Measurements from ENCODE around the gene MRC2.
A peak's percentile ranks its signal among the peaks of the same experiment; 100 is the strongest.

The MRC2 gene

DNA sequence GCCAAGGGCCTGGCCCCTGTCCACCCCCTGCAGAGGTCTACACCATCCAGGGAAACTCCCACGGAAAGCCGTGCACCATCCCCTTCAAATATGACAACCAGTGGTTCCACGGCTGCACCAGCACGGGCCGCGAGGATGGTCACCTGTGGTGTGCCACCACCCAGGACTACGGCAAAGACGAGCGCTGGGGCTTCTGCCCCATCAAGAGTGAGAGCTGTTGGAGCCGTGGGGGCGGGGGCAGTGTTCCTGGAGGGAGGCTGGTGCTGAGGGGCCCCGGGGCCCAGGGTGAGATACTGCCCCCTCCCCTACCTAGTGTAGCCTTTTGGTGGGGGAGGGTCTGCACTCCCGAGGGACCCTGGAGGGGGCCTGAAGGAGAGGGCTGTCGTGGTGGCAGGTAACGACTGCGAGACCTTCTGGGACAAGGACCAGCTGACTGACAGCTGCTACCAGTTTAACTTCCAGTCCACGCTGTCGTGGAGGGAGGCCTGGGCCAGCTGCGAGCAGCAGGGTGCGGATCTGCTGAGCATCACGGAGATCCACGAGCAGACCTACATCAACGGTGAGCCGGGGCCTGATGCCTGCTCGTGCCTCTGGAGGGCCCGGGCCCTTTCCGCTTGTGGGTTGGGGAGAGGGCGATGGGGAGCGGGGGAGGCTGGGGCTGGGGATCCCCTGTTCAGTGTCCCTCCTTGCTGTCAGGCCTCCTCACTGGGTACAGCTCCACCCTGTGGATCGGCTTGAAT is 38.8 kb downstream of the MRC2 start:
- H3K4me3 Mint-ChIP-seq: no peak overlapping the region
- ATAC-seq (replicated peaks) (no peak), DNase-seq (no peak)
- H3K4me1 Mint-ChIP-seq: peaks cover 0 to 3% of the 10 kb centered on the region in 2 donors
- H3K27ac Mint-ChIP-seq: peak overlapping the region; percentile 14
- peaks cover 0 to 10% of the 10 kb centered on the region in 2 donors for H3K27me3 Mint-ChIP-seq
- H3K36me3 Mint-ChIP-seq: peaks cover 7 to 11% of the 10 kb centered on the region in 2 donors
- H3K9me3 Mint-ChIP-seq: peaks cover 4 to 5% of the 10 kb centered on the region in 2 donors

DNA sequence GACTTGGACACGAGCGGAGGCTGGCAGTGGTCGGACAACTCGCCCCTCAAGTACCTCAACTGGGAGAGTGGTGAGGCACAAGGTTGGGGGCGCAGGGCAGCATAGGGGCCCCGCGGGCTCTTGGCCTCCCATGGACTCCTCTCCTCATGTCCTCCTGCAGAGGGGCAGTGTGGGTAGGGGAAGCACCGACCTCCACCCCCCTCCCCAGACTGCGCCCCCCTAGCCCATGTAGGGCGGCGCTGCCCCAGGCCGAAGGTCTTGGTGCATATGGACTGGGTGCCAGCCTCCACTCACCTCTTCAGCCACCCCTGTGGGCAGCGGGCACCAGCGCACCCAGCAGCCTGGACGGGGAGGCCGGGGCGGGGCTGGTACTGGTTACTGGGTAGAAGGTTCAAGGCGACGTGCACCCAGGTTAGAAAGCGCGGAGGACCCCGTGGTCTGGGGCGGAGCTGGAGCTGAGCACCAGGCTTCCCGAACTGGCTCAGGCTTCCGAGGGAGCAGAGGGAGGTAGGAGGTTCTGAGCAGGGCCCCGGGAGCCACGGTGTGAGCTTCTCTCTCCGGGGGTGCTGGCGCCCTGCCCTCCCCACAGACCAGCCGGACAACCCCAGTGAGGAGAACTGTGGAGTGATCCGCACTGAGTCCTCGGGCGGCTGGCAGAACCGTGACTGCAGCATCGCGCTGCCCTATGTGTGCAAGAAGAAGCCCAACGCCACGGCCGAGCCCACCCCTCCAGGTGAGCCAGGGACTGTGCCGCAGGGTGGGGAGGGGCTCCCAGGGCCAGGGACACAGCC is 39.5 kb downstream of the MRC2 start:
- Mint-ChIP-seq H3K9me3 (peaks cover 0 to 2% of the 10 kb centered on the region in 2 donors), H3K27me3 (peaks cover 0 to 10% of the 10 kb centered on the region in 2 donors), H3K4me3 (no peak overlapping the region), H3K36me3 (peaks cover 4 to 10% of the 10 kb centered on the region in 2 donors), H3K4me1 (peaks cover under 1 to 3% of the 10 kb centered on the region in 2 donors), H3K27ac (no peak overlapping the region)
- DNase-seq: no peak
- no peak for ATAC-seq (replicated peaks)

DNA sequence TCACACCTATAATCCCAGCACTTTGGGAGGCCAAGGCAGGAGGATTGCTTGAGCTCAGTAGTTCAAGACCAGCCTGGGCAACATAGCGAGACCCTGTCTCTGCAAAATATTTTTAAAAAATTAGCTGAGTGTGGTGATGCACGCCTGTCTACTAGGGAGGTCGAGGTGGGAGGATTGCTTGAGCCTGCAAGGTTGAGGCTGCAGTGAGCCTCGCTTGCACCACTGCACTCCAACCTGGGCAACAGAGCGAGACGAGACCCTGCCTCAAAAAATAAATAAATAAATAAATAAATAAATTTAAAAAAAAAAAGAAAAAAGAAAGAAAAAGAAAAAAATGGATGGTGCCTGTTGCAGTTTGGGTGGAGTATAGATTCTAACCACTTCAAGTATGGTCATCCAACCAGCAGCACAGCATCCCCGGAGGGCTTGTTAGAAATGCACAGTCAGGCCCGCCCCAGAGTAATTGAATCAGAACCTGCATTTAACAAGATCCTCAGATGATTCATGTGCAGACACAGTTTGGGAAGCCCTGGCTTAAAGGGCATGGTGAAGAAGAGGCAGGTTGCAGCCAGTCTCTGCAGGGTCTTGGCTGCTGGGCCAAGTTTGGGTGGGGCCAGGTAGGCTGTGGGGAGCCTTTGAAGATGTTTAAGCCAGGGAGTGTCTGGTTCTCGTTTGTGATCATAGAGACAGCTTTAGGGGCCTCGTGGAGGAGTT is 40.8 kb downstream of the MRC2 start:
- no peaks in the 10 kb centered on the region for H3K9me3 Mint-ChIP-seq

DNA sequence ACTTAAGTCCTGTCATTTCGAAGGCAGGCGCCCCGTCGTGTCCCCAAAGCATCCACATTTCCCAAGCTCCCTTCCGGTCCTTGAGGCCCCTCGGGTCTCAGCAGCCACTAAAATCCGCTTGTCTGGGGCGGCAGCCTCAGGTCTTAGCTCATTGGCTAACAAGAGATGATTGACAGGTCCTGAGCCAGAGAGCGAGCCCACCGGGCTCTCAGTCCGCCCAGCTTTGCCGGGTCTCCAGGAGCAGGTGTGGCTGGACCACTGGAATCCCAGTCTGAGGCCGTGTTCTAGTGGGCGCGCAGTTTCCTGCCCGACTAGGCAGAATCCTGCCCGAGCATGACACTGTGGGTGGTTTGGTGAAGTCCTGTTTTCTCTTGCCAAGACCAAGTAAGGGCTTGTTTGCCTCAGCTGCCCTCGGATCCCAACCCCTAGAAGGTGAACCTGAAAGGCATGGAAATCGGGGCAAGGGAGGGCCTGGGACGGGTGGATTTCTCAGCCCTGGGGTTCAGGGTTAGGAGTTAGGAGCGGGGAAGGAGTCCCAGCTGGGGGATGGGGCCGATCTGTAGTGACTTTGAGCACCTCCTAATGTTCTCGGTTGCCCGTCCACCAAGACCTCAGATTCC is 42.8 kb downstream of the MRC2 start:
- ATAC-seq (replicated peaks) (no peak), DNase-seq (no peak)
- Mint-ChIP-seq H3K4me3 (no peak overlapping the region), H3K36me3 (peaks cover 5 to 6% of the 10 kb centered on the region in 2 donors), H3K9me3 (no peaks in the 10 kb centered on the region), H3K27ac (no peak overlapping the region), H3K27me3 (no peaks in the 10 kb centered on the region), H3K4me1 (peaks cover 2 to 5% of the 10 kb centered on the region in 2 donors)

More for the DNA sequence above, 40.8 kb downstream of the MRC2 start:
- peaks cover 4 to 5% of the 10 kb centered on the region in 2 donors for H3K4me1 Mint-ChIP-seq
- H3K36me3 Mint-ChIP-seq: peaks cover 7 to 13% of the 10 kb centered on the region in 2 donors
- peaks cover 0 to 5% of the 10 kb centered on the region in 2 donors for H3K27me3 Mint-ChIP-seq
- no peak overlapping the region for H3K4me3 Mint-ChIP-seq
- no peak overlapping the region for H3K27ac Mint-ChIP-seq
- ATAC-seq (replicated peaks) (no peak), DNase-seq (no peak)

DNA sequence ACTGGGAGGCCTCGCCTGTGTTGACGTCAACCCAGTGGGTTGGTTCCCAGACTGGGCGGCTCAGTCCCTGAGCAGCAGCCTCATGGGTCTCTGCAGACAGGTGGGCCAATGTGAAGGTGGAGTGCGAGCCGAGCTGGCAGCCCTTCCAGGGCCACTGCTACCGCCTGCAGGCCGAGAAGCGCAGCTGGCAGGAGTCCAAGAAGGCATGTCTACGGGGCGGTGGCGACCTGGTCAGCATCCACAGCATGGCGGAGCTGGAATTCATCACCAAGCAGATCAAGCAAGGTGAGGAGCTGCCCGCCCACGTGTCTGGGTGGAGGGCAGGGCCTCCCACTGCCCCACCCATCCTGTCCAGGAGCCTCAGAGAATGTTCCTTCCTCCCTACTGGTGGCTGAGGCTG is 44.1 kb downstream of the MRC2 start:
- H3K4me3 Mint-ChIP-seq: no peak overlapping the region
- peaks cover 5 to 6% of the 10 kb centered on the region in 2 donors for H3K36me3 Mint-ChIP-seq
- H3K27me3 Mint-ChIP-seq: no peaks in the 10 kb centered on the region
- no peak for DNase-seq
- ATAC-seq (replicated peaks): no peak
- peaks cover 2 to 5% of the 10 kb centered on the region in 2 donors for H3K4me1 Mint-ChIP-seq
- no peak overlapping the region for H3K27ac Mint-ChIP-seq
- H3K9me3 Mint-ChIP-seq: no peaks in the 10 kb centered on the region

DNA sequence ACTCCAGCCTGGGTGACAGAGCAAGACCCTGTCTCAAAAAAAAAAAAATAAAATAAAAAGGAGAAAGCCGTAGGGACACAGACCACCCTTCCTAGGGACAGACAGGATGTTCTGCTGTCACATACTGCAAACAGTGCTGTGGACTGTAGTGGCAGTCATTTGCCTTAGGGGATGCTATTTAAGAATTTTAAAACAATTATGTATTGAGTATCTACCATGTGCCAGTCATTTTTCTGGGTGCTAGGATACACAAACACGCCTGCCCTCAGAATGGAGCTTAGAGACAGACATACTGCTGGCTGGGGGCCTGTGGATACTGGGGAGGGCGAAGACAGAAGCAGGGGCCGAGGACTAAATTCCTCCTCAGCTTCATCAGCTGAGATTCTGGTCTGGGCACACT is 45.5 kb downstream of the MRC2 start:
- Mint-ChIP-seq H3K27me3 (no peaks in the 10 kb centered on the region), H3K36me3 (peaks cover 5 to 6% of the 10 kb centered on the region in 2 donors), H3K27ac (no peak overlapping the region), H3K9me3 (no peaks in the 10 kb centered on the region), H3K4me1 (peaks cover 2 to 5% of the 10 kb centered on the region in 2 donors), H3K4me3 (no peak overlapping the region)
- ATAC-seq (replicated peaks) (no peak), DNase-seq (no peak)

DNA sequence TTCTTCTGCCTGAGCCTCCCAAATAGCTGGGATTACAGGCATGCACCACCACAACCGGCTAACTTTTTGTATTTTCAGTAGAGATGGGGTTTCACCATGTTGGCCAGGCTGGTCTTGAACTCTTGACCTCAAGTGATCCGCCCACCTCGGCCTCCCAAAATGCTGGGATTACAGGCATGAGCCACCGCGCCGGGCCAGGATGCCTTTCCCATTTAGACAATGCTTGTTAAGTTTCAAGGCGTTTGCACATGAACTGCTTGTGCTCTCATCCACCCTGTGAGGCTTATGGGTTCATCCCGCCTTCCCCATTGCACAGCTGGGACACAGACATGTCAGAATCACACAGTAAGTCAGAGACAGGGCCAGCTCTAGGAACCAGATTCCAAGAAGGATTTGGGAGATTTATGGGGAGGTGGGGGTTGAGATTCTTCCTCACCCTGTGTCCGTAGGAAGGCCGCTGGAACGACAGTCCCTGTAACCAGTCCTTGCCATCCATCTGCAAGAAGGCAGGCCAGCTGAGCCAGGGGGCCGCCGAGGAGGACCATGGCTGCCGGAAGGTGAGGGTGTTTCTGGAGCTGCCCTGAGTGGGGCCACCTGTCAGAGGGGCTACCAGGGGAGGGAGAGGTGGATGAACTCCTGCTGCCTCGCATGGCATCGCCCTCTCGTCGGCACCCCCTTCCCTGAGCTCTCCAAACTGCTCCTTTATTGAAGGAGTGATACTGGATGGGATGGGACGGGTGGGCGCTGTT is 46.3 kb downstream of the MRC2 start:
- H3K27ac Mint-ChIP-seq: no peak overlapping the region
- no peak overlapping the region for H3K4me3 Mint-ChIP-seq
- no peaks in the 10 kb centered on the region for H3K27me3 Mint-ChIP-seq
- peaks cover 4 to 6% of the 10 kb centered on the region in 2 donors for H3K36me3 Mint-ChIP-seq
- peaks cover 2 to 5% of the 10 kb centered on the region in 2 donors for H3K4me1 Mint-ChIP-seq
- no peaks in the 10 kb centered on the region for H3K9me3 Mint-ChIP-seq
- no peak for DNase-seq
- ATAC-seq (replicated peaks): no peak

DNA sequence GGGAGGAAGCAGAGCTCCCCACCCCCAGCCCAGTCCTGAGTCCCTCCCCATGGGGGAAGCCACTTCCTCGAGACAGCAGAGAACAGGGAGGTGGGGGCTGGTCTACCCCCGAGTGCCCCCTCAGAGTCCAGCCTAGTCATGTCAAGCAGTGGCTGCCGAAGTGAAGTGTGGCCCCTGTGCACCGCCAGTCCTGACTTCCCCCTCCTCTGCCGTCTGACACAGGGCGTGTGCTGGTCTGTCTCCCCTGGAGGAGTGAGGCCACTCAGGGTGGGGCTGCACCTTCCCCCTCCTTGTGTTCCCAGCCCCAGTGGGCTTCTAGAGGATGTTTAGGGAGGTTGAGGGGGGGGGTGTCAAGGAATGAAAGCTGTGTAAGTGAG is 46.9 kb downstream of the MRC2 start:
- Mint-ChIP-seq H3K4me1 (peaks cover 2 to 5% of the 10 kb centered on the region in 2 donors), H3K27ac (no peak overlapping the region), H3K9me3 (no peaks in the 10 kb centered on the region), H3K4me3 (no peak overlapping the region), H3K36me3 (peaks cover 3 to 6% of the 10 kb centered on the region in 2 donors), H3K27me3 (no peaks in the 10 kb centered on the region)
- DNase-seq (no peak), ATAC-seq (replicated peaks) (no peak)

DNA sequence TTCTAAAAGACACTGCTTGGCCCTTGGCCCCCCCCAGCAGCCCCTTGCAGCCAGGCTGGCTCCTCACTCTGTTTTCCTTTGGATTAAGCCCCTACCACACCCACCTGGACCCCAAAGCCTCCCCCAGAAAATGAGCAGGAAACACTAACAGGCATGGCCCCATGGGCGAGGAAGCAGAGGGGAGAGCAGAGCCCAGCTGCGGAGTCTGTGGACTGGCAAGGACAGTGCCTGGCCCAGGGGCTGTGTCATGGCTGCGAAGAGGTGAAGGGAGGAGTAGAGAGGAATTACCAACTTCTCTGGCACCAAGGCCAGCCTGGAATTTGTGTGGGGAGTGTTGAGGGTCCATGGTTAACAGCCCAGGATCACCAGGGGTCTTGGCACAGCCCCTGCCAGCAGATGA is 47.4 kb downstream of the MRC2 start:
- Mint-ChIP-seq H3K27ac (no peak overlapping the region), H3K9me3 (no peaks in the 10 kb centered on the region), H3K4me3 (no peak overlapping the region), H3K36me3 (peaks cover 3 to 6% of the 10 kb centered on the region in 2 donors), H3K27me3 (no peaks in the 10 kb centered on the region), H3K4me1 (peaks cover 2 to 5% of the 10 kb centered on the region in 2 donors)
- DNase-seq: no peak
- no peak for ATAC-seq (replicated peaks)

DNA sequence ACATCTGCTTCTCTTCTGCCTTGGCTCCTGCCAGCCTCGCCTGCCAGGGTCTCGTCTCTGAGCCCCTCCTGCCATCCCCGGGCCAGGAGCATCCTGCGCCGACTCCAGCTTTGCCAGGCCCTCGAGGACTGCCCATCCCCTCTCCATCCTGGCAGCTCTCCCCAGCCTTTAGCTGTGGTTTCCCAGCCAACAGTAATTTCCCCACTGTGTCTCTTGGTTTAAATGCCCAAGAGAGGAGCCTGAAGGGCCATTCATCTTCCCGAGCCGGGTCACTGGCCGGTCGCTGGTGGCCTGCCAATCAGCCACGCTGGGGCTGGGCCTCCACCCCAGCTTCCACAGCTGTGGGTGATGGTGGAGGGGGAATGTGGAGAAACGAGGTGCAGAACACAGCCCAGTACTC is 47.8 kb downstream of the MRC2 start:
- ATAC-seq (replicated peaks): no peak
- no peak for DNase-seq
- Mint-ChIP-seq H3K27ac (no peak overlapping the region), H3K9me3 (no peaks in the 10 kb centered on the region), H3K36me3 (peaks cover 6 to 8% of the 10 kb centered on the region in 2 donors), H3K4me1 (peaks cover 2 to 5% of the 10 kb centered on the region in 2 donors), H3K27me3 (no peaks in the 10 kb centered on the region), H3K4me3 (no peak overlapping the region)

DNA sequence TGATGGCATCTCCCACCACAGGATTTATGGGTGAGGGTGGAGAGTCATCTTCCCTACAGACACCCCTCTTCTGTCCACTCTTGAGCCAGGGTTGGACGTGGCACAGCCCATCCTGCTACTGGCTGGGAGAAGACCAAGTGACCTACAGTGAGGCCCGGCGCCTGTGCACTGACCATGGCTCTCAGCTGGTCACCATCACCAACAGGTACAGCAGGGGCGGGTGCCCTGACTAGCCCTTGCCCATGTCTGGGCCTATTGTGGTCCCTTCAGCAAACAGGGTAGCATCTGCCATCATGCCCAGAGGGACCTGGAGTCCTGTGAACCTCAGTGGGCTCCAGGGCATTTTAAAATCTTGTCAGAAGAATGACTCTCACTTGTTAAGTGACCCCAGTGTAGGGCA is 48.2 kb downstream of the MRC2 start:
- ATAC-seq (replicated peaks) (no peak), DNase-seq (no peak)
- no peaks in the 10 kb centered on the region for H3K27me3 Mint-ChIP-seq
- no peak overlapping the region for H3K27ac Mint-ChIP-seq
- peaks cover 2 to 5% of the 10 kb centered on the region in 2 donors for H3K4me1 Mint-ChIP-seq
- peaks cover 7 to 9% of the 10 kb centered on the region in 2 donors for H3K36me3 Mint-ChIP-seq
- H3K9me3 Mint-ChIP-seq: no peaks in the 10 kb centered on the region
- H3K4me3 Mint-ChIP-seq: no peak overlapping the region

DNA sequence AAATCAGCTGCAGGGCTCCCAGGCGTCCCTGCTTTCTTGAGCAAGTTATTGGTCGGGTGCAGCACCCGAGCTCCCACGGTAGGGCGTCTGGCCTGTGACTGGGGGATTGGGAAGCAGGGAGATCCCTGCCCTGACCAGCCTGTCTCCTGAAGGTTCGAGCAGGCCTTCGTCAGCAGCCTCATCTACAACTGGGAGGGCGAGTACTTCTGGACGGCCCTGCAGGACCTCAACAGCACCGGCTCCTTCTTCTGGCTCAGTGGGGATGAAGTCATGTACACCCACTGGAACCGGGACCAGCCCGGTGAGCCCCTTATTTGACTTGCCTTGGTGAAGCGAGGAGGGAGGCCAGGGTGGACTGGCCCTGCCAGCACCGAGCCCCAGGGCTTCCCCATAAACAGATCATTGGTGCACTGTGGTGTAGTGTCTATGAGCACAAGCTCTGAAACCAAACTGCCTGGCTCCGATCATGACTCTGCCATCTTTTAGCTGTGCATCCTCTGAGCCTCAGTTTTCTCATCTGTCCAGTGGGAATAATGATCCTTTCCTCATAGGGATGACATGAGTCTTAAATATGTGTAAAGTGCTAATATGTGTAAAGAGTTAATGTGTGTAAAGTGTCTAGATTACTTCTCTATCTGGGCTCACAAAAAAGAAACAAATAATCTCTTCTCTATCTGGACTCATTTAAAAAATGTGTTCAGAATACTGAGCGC is 48.9 kb downstream of the MRC2 start:
- DNase-seq (no peak), ATAC-seq (replicated peaks) (no peak)
- H3K9me3 Mint-ChIP-seq: no peaks in the 10 kb centered on the region
- H3K36me3 Mint-ChIP-seq: peaks cover 7% of the 10 kb centered on the region in 2 donors
- H3K4me1 Mint-ChIP-seq: peaks cover 2 to 5% of the 10 kb centered on the region in 2 donors
- no peak overlapping the region for H3K4me3 Mint-ChIP-seq
- H3K27ac Mint-ChIP-seq: no peak overlapping the region
- no peaks in the 10 kb centered on the region for H3K27me3 Mint-ChIP-seq

DNA sequence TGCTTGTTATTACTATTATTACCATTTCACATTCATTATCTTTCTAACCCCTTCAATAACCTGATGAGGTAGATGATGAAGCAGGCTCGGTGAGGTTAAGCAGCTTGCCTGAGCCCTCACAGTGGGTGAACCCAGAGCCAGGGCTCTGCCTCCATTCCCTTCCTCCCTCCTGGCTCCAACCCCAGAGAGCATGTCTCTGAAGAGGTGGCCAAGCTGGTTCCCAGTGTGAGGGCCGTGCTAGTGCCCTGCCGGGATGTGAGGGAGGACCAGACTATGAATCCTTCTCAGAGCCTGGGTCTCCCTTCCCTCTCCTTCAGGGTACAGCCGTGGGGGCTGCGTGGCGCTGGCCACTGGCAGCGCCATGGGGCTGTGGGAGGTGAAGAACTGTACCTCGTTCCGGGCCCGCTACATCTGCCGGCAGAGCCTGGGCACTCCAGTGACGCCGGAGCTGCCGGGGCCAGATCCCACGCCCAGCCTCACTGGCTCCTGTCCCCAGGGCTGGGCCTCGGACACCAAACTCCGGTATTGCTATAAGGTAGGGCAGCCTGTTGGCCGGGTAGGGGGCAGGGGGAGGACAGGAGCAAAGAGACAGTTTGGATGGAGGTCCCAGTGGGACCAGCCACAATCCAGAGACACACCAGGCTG is 49.6 kb downstream of the MRC2 start:
- H3K9me3 Mint-ChIP-seq: no peaks in the 10 kb centered on the region
- H3K27ac Mint-ChIP-seq: no peak overlapping the region

More for the DNA sequence above, 49.6 kb downstream of the MRC2 start:
- Mint-ChIP-seq H3K36me3 (peaks cover 6% of the 10 kb centered on the region in 2 donors), H3K4me1 (peaks cover 2 to 4% of the 10 kb centered on the region in 2 donors), H3K27me3 (no peaks in the 10 kb centered on the region), H3K4me3 (no peak overlapping the region)
- no peak for DNase-seq
- ATAC-seq (replicated peaks): no peak
